OCI-LY1 (cell line): Measurements from ENCODE around the gene SH3RF3.

ENCODE experiments used
- H2AFZ ChIP-seq: fragments of 200-600 bp; sonication (generic), shearing (Covaris generic); 2 replicates; pipeline ENCODE4 v1.6.0; 2014; ENCODE audit warnings: antibody characterized with exemption, mild to moderate bottlenecking, low read length
- H3F3A ChIP-seq: fragments of 200-600 bp; sonication (generic), shearing (Covaris generic); 2 replicates; pipeline ENCODE4 v1.6.0; 2014; ENCODE audit warnings: mild to moderate bottlenecking, antibody characterized with exemption, low read length, moderate library complexity; ENCODE audit not compliant: insufficient read depth
- H3K27ac ChIP-seq: fragments of 200-600 bp; sonication (generic); 2 replicates; pipeline ENCODE4 v1.5.1; 2014; ENCODE audit warnings: low read length, mixed run types, mild to moderate bottlenecking, low read depth; ENCODE audit not compliant: poor library complexity, severe bottlenecking
- H3K27me3 ChIP-seq: fragments of 200-600 bp; sonication (generic); 2 replicates; pipeline ENCODE4 v1.6.0; 2014; ENCODE audit warnings: antibody characterized with exemption, mild to moderate bottlenecking, low read length, moderate library complexity; ENCODE audit not compliant: insufficient read depth
- H3K36me3 ChIP-seq: fragments of 200-600 bp; sonication (generic); 2 replicates; pipeline ENCODE4 v1.6.1; 2014; ENCODE audit warnings: mild to moderate bottlenecking, antibody characterized with exemption, low read length, moderate library complexity, mixed read lengths; ENCODE audit not compliant: insufficient read depth
- H3K4me1 ChIP-seq: fragments of 200-600 bp; sonication (generic); 2 replicates; pipeline ENCODE4 v1.5.1; 2014; ENCODE audit warnings: mild to moderate bottlenecking, low read length, moderate library complexity; ENCODE audit not compliant: insufficient read depth, severe bottlenecking
- H3K4me2 ChIP-seq: fragments of 200-600 bp; sonication (generic), shearing (Covaris generic); 2 replicates; pipeline ENCODE4 v1.6.1; 2014; ENCODE audit warnings: low read length
- H3K4me3 ChIP-seq: fragments of 200-600 bp; sonication (generic); 2 replicates; pipeline ENCODE4 v1.5.1; 2014; ENCODE audit warnings: low read length, low read depth, mild to moderate bottlenecking, mixed read lengths; ENCODE audit not compliant: poor library complexity, severe bottlenecking
- H3K79me2 ChIP-seq: fragments of 200-600 bp; shearing (Covaris generic); 2 replicates; pipeline ENCODE4 v1.6.1; 2016; ENCODE audit warnings: mixed run types, low read length, mixed read lengths; ENCODE audit not compliant: insufficient read depth
- H3K9ac ChIP-seq: fragments of 200-600 bp; sonication (generic), shearing (Covaris generic); 2 replicates; pipeline ENCODE4 v1.6.1; 2014; ENCODE audit warnings: mild to moderate bottlenecking, low read length, mixed read lengths
- H3K9me2 ChIP-seq: fragments of 200-600 bp; sonication (generic), shearing (Covaris generic); 2 replicates; pipeline ENCODE4 v1.6.1; 2014; ENCODE audit warnings: low read depth, mild to moderate bottlenecking, low read length, mixed read lengths
- H3K9me3 ChIP-seq: fragments of 200-600 bp; shearing (Covaris generic); 2 replicates; pipeline ENCODE4 v1.6.1; 2014; ENCODE audit warnings: low read length, mixed read lengths
- H4K20me1 ChIP-seq: fragments of 200-600 bp; sonication (generic), shearing (Covaris generic); 2 replicates; pipeline ENCODE4 v1.6.0; 2016; ENCODE audit warnings: mild to moderate bottlenecking, low read length; ENCODE audit not compliant: insufficient read depth
- CTCF ChIP-seq: fragments of 200-600 bp; sonication (generic), shearing (Covaris generic); IDR thresholded peaks from 2 replicates; pipeline ENCODE4 v1.5.1; 2017; ENCODE audit warnings: mild to moderate bottlenecking, antibody characterized with exemption, low read length, moderate library complexity, mixed read lengths
- EZH2 ChIP-seq: fragments of 200-600 bp; sonication (generic), shearing (Covaris generic); IDR thresholded peaks from 2 replicates; pipeline ENCODE4 v1.8.0; 2017; ENCODE audit warnings: borderline replicate concordance, mixed run types, mild to moderate bottlenecking, antibody characterized with exemption, low read length, moderate library complexity, mixed read lengths

Gene SH3RF3

GRCh38 chr2:109379507-109379906, 250.5 kb downstream of the SH3RF3 start:
- Histone ChIP-seq H3K4me3 (no peak overlapping the region), H2AFZ (no peak overlapping the region), H3K36me3 (no peaks in the 10 kb centered on the region), H3K4me2 (no peak overlapping the region), H3K4me1 (no peaks in the 10 kb centered on the region), H3K9me2 (no peaks in the 10 kb centered on the region), H3K9me3 (no peaks in the 10 kb centered on the region), H3F3A (no peaks in the 10 kb centered on the region), H4K20me1 (no peaks in the 10 kb centered on the region), H3K27me3 (no peaks in the 10 kb centered on the region; the same call in 1 of the 2 replicates), H3K9ac (no peak overlapping the region), H3K27ac (no peak overlapping the region), H3K79me2 (no peaks in the 10 kb centered on the region)
- TF ChIP-seq CTCF (no peak), EZH2 (no peak)

GRCh38 chr2:109380502-109381326, 251.7 kb downstream of the SH3RF3 start:
- no peaks in the 10 kb centered on the region for H4K20me1 ChIP-seq
- no peaks in the 10 kb centered on the region for H3K9me3 ChIP-seq
- TF ChIP-seq CTCF (no peak), EZH2 (no peak)
- H3K27ac ChIP-seq: no peak overlapping the region
- no peaks in the 10 kb centered on the region for H3K79me2 ChIP-seq
- H3K36me3 ChIP-seq: no peaks in the 10 kb centered on the region
- H3K4me3 ChIP-seq: no peak overlapping the region
- H3K4me2 ChIP-seq: no peak overlapping the region
- H3K9ac ChIP-seq: no peak overlapping the region
- no peaks in the 10 kb centered on the region for H3K9me2 ChIP-seq
- H3K4me1 ChIP-seq: no peaks in the 10 kb centered on the region
- no peak overlapping the region for H2AFZ ChIP-seq
- no peaks in the 10 kb centered on the region for H3F3A ChIP-seq
- H3K27me3 ChIP-seq: no peaks in the 10 kb centered on the region; the same call in 1 of the 2 replicates

- H3K36me3 ChIP-seq: no peaks in the 10 kb centered on the region
- H4K20me1 ChIP-seq: no peaks in the 10 kb centered on the region
- no peak overlapping the region for H3K4me3 ChIP-seq
- H2AFZ ChIP-seq: no peak overlapping the region
- no peak overlapping the region for H3K27ac ChIP-seq
- no peaks in the 10 kb centered on the region for H3K4me1 ChIP-seq
- H3K27me3 ChIP-seq: no peaks in the 10 kb centered on the region
- TF ChIP-seq EZH2 (no peak), CTCF (no peak)
- H3K4me2 ChIP-seq: no peak overlapping the region
- no peaks in the 10 kb centered on the region for H3K9me3 ChIP-seq
- no peaks in the 10 kb centered on the region for H3K79me2 ChIP-seq
- no peaks in the 10 kb centered on the region for H3F3A ChIP-seq
- H3K9ac ChIP-seq: no peak overlapping the region
- no peaks in the 10 kb centered on the region for H3K9me2 ChIP-seq
Measured at GRCh38 chr2:109381327-109381820, 252.4 kb downstream of the SH3RF3 start.
